Measurements from ENCODE around the gene SPAG9.
A peak's percentile ranks its signal among the peaks of the same experiment; 100 is the strongest.
"Not testable (repeated sequence)": the region's sequence is repeated elsewhere in the genome, so short reads cannot be mapped to it uniquely, and the experiment has no call there.

Gene SPAG9

GRCh38 chr17:51097708-51098446 lies 22.8 kb downstream of the SPAG9 start:
- DNase-seq (ENCODE audit: extremely low read depth in 1 of 2, low read depth in 1 of 2) = no peak

DNA sequence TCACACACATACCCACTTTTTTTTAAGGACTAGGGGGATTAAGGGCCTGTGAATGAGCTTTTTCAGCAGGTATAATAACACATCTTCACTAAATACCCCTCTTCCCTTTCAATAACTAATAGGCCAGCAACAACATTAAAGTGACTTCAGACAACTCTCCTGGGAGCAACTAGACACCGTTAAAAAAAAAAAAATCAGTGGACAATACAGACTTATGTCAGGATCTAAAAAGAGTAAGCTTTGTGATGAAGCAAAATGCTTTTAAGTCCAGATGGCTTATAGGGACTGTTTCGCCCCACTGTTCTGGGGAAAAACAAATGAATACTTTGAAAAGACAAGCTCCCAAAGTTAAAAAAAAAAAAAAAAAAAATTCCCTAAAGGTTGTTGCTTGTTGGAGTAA lies 29.0 kb downstream of the SPAG9 start:
- DNase-seq (ENCODE audit: extremely low read depth in 1 of 2, low read depth in 1 of 2) = no peak

- not testable (repeated sequence) for DNase-seq (ENCODE audit: extremely low read depth in 1 of 2, low read depth in 1 of 2)
Measured at GRCh38 chr17:51088868-51089267, 31.8 kb downstream of the SPAG9 start.

DNA sequence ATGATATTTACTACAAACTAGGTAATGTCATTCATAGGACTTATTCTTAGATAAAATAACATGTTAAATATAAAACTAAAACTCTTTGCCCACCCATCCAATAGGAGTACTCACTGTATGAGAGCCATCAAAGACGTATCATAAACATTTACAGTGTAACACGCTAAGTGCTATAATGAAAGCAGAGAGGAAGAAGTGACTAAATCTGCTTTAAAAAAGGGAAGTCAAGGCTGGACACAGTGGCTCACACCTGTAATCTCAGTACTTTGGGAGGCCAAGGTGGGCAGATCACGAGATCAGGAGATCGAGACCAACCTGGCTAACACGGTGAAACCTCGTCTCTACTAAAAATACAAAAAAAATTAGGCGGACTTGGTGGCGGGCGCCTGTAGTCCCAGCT lies 32.4 kb downstream of the SPAG9 start:
- no peak for DNase-seq (ENCODE audit: extremely low read depth in 1 of 2, low read depth in 1 of 2)

DNA sequence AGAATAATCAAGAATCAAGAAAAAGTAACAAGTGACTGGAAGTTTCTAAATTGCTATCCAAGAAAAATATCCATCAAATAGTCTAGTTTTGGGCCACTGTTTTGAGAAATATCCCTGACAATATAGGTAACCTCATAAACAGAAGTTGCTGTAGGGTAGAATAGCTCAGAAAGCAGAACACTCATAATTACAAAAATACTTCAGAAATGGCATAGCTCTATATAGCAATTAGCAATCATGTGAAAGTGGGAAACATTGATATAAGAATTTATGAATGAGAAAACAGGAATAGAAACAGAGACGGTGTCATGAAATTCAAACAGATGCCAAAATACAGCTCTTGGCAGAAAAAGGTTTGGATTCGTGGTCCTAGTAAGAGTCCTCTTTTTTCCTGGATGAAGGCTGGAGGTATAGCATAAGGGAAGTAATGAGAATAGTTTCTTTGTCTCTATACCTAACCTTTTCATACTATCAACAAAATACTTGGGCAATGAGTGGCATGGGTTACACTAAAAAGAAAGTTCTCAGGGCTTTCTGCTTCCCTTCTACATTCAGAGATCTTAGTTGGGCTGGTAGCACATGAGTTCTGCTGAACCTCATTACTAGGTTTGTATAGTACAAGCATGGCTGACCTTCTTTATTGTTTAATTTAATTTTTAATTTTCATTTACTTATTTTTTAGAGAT lies 33.5 kb downstream of the SPAG9 start:
- no peak for DNase-seq (ENCODE audit: extremely low read depth in 1 of 2, low read depth in 1 of 2)

- DNase-seq (ENCODE audit: extremely low read depth in 1 of 2, low read depth in 1 of 2) = no peak
Measured at GRCh38 chr17:51085150-51085805, 35.4 kb downstream of the SPAG9 start.

- DNase-seq (ENCODE audit: extremely low read depth in 1 of 2, low read depth in 1 of 2) = no peak
Measured at GRCh38 chr17:51083981-51084380, 36.7 kb downstream of the SPAG9 start.

GRCh38 chr17:51083364-51083763 lies 37.3 kb downstream of the SPAG9 start:
- not testable (repeated sequence) for DNase-seq (ENCODE audit: extremely low read depth in 1 of 2, low read depth in 1 of 2)

DNA sequence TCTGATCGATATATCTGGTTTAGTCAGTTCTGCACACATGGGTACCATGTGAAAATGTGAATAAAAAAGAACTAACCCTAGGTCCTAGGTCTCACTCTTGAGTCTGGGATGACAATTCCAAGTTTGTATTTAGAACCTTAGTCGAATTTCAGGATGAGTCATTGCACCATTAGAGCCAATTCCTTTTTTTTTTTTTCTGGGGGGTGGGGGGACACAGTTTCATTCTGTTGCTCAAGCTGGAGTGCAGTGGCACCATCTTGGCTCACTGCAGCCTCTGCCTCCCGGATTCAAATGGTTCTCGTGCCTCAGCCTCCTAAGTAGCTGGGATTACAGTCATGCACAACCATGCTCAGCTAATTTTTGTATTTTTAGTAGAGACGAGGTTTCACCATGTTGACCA lies 41.6 kb downstream of the SPAG9 start:
- no peak for DNase-seq (ENCODE audit: extremely low read depth in 1 of 2, low read depth in 1 of 2)

- DNase-seq (ENCODE audit: extremely low read depth in 1 of 2, low read depth in 1 of 2) = no peak
Measured at GRCh38 chr17:51078009-51078592, 42.6 kb downstream of the SPAG9 start.

DNA sequence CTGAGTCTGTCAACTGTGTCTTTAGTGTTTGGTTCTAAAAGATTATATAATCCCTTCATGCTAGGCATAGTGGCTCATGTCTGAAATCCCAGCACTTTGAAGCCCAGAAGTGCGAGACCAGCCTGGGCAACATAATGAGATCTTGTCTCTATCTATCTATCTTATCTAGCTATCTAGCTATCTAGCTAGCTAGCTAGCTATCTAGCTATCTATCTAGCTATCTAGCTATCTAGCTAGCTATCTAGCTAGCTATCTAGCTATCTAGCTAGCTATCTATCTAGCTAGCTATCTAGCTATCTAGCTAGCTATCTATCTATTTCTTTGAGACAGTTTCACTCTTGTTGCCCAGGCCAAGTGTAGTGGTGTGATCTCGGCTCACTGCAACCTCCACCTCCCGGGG lies 43.8 kb downstream of the SPAG9 start:
- DNase-seq (ENCODE audit: extremely low read depth in 1 of 2, low read depth in 1 of 2) = no peak

GRCh38 chr17:51071556-51071955 lies 49.1 kb downstream of the SPAG9 start:
- no peak for DNase-seq (ENCODE audit: extremely low read depth in 1 of 2, low read depth in 1 of 2)

- no peak for DNase-seq (ENCODE audit: extremely low read depth in 1 of 2, low read depth in 1 of 2)
Measured at GRCh38 chr17:51065466-51065865, 55.2 kb downstream of the SPAG9 start.

- no peak for DNase-seq (ENCODE audit: extremely low read depth in 1 of 2, low read depth in 1 of 2)
Measured at GRCh38 chr17:51064061-51064735, 56.5 kb downstream of the SPAG9 start.

DNA sequence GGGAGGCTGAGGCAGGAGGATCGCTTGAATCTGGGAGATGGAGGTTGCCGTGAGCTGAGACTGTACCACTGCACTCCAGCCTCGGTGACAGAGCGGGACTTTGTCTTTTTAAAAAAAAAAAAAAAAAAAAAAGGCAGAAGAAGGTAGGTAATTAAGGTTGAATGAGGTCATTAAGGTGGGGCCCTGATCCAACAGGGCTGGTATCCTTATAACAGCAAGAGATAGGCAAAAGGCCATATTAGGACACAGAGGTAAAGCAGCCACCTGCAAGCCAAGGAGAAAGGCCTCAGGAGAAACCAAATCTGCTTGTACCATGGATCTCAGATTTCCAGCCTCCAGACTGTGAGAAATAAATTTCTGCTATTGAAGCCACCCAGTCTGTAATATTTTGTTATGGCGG lies 60.3 kb downstream of the SPAG9 start:
- DNase-seq (ENCODE audit: extremely low read depth in 1 of 2, low read depth in 1 of 2) = no peak

GRCh38 chr17:51059781-51060180 lies 60.9 kb downstream of the SPAG9 start:
- no peak for DNase-seq (ENCODE audit: extremely low read depth in 1 of 2, low read depth in 1 of 2)

GRCh38 chr17:51057534-51057933 lies 63.1 kb downstream of the SPAG9 start:
- no peak for DNase-seq (ENCODE audit: extremely low read depth in 1 of 2, low read depth in 1 of 2)

DNA sequence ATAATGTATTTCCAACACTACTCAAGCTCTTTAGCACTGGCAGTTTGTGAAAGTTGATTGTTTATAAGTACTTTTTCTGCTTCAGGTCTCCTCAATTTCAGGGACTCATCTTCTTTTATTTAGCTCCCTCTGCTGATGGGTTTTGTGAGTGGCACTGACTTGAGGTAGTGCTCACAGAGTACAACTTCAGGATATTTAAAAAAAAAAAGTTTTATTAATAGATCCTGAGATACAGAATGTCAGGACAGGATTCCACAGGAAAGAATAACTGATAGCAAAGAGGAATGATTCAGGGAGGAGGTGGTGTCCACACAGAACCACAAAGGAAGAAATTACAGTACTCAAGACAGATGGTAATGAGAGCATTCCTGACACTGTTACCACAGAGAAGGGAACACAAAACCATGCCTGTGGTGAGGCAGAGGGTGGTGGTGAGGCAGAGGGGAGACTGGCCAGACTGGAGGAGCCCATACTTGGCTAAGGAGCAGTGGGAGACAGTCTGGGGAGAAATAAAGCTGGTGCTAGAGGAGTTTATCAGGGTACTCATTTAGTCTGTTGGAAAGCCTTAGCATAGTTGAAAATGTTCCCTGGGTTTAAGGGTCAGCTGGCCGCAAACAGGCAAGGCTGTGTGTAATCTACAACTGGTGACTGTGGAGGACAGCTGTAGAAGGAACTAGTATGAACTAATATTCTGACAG lies 63.7 kb downstream of the SPAG9 start:
- DNase-seq (ENCODE audit: extremely low read depth in 1 of 2, low read depth in 1 of 2) = peak in 1 of 2 donors; percentile 3

DNA sequence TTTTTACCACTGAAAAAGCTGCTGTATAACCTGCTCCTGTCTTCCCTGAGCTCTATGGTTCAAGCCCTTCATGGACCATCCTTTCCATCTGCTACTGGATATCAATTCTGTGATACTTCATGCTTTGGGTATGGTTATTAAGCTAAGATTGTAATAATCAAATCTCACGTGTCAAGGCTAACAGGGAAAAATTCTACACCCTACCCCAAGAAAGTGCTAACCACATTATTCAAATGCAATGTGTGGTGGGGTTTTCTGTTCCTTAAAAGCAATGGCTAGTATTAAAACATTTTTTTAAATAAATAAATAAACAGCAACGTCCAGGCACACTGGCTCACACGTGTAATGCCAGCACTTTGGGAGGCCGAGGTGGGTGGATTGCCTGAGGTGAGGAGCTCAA lies 65.9 kb downstream of the SPAG9 start:
- DNase-seq (ENCODE audit: extremely low read depth in 1 of 2, low read depth in 1 of 2) = no peak

DNA sequence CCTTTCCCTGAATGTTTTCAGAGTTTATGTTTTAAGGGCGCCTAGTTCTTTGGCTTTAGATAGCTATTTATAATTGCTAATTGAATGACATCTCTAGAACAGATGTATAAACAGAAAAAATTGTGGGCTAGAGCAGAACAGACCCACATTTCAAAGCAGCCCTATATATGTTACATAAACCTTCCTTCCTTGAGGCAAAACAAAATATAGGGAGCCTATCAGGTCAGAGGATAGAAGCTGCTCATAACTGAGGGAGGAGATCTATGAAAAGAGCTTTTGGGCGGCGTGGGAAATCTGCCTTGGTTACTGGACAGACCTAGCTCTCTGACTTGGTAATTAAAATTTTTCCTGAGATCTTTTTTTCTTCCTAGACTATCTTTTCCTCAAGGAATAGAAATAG lies 68.4 kb downstream of the SPAG9 start:
- DNase-seq (ENCODE audit: extremely low read depth in 1 of 2, low read depth in 1 of 2) = no peak

Data from activated CD8-positive, alpha-beta memory T cell treated with anti-CD3 and anti-CD28 coated beads for 1 hour (primary cell).